ENCODE measurements around the gene PPP1R9B. TPM values are rescaled to one million over a fixed set of nuclear protein-coding genes. Genes with fewer than 3 reads are reported as not detected.

The PPP1R9B gene
- total and polyA plus RNA-seq, 4 experiments from 2014 or later, result 0.48 to 99.7 (median 49.9) TPM

DNA sequence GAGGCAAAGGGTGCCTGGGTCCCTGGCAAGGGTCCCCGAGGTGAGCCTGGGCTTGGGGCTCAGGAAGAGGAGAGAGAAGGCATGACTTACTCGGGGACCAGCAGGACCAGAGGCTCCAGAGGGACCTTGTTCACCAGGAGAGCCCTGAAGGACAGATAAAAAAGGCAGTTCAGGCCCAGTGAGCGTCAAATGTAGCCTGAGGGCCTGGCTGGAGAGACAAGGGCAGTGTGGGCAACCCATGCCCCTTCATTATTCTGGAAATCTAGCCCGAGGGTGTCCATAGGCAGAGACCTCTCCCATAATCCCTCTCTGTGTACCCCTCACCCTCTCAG, 36.9 kb upstream of the PPP1R9B start:
- Mint-ChIP-seq H3K27ac (no peak overlapping the region), H3K36me3 (no peaks in the 10 kb centered on the region), H3K4me1 (peaks cover 8 to 14% (median 11%) of the 10 kb centered on the region in 4 donors), H3K27me3 (no peaks in the 10 kb centered on the region), H3K9me3 (peaks cover 0 to 2% (median 0%) of the 10 kb centered on the region in 8 donors), H3K4me3 (no peak overlapping the region)
- Histone ChIP-seq H3K9me3 (ENCODE audit: control insufficient read depth in 1 of 2, low read length in 2 of 2) (no peaks in the 10 kb centered on the region), H3K27ac (ENCODE audit: low read depth, low read length) (no peak overlapping the region), H3K4me1 (ENCODE audit: insufficient read depth, low read length) (peaks cover 11% of the 10 kb centered on the region), H3K27me3 (ENCODE audit: insufficient read depth, low read length) (no peaks in the 10 kb centered on the region), H3K36me3 (ENCODE audit: insufficient read depth, low read length) (no peaks in the 10 kb centered on the region), H3K4me3 (ENCODE audit: low read length in 2 of 2) (no peak overlapping the region)
- CTCF ChIA-PET (ENCODE audit: partially characterized antibody), result no interaction called here
- no peak for DNase-seq
- intact Hi-C loops (cut with micrococcal nuclease), result no loop called here
- POLR2A ChIA-PET (ENCODE audit: partially characterized antibody), result no interaction called here

GRCh38 chr17:50186661-50187393, 36.4 kb upstream of the PPP1R9B start:
- H3K36me3 ChIP-seq (ENCODE audit: insufficient read depth, low read length), result no peaks in the 10 kb centered on the region
- H3K4me3 ChIP-seq (ENCODE audit: low read length in 2 of 2), result no peak overlapping the region
- H3K27ac ChIP-seq (ENCODE audit: low read depth, low read length), result no peak overlapping the region
- Mint-ChIP-seq H3K4me1 (peaks cover 8 to 18% (median 11%) of the 10 kb centered on the region in 4 donors), H3K9me3 (peaks cover 0 to 2% (median 0%) of the 10 kb centered on the region in 8 donors), H3K27ac (no peak overlapping the region), H3K4me3 (no peak overlapping the region), H3K36me3 (no peaks in the 10 kb centered on the region), H3K27me3 (no peaks in the 10 kb centered on the region)
- ChIA-PET CTCF (ENCODE audit: partially characterized antibody) (interaction anchor here (1.3 kb wide), 1 partner anchor 13 kb away, joined by 3 read pairs; no protein-coding TSS in a partner anchor), POLR2A (ENCODE audit: partially characterized antibody) (no interaction called here)
- peaks cover 11% of the 10 kb centered on the region for H3K4me1 ChIP-seq (ENCODE audit: insufficient read depth, low read length)
- intact Hi-C loops (cut with micrococcal nuclease), result no loop called here
- DNase-seq, result no peak
- no peaks in the 10 kb centered on the region for H3K9me3 ChIP-seq (ENCODE audit: control insufficient read depth in 1 of 2, low read length in 2 of 2)
- H3K27me3 ChIP-seq (ENCODE audit: insufficient read depth, low read length), result no peaks in the 10 kb centered on the region

GRCh38 chr17:50185631-50186471, 35.4 kb upstream of the PPP1R9B start:
- POLR2A ChIA-PET (ENCODE audit: partially characterized antibody), result no interaction called here
- Mint-ChIP-seq H3K4me3 (peak overlapping the region in 1 of 8 donors; percentile 17), H3K36me3 (no peaks in the 10 kb centered on the region), H3K27ac (no peak overlapping the region), H3K27me3 (no peaks in the 10 kb centered on the region), H3K4me1 (peaks cover 8 to 19% (median 12%) of the 10 kb centered on the region in 4 donors), H3K9me3 (peaks cover 0 to 2% (median 0%) of the 10 kb centered on the region in 8 donors)
- H3K9me3 ChIP-seq (ENCODE audit: control insufficient read depth in 1 of 2, low read length in 2 of 2), result no peaks in the 10 kb centered on the region
- no peak overlapping the region for H3K4me3 ChIP-seq (ENCODE audit: low read length in 2 of 2)
- intact Hi-C loops (cut with micrococcal nuclease), result no loop called here
- no peaks in the 10 kb centered on the region for H3K36me3 ChIP-seq (ENCODE audit: insufficient read depth, low read length)
- DNase-seq, result no peak
- H3K4me1 ChIP-seq (ENCODE audit: insufficient read depth, low read length), result peaks cover 11% of the 10 kb centered on the region
- H3K27ac ChIP-seq (ENCODE audit: low read depth, low read length), result no peak overlapping the region
- CTCF ChIA-PET (ENCODE audit: partially characterized antibody), result interaction anchor here (1.3 kb wide), 1 partner anchor 14 kb away, joined by 3 read pairs; no protein-coding TSS in a partner anchor
- H3K27me3 ChIP-seq (ENCODE audit: insufficient read depth, low read length), result no peaks in the 10 kb centered on the region

DNA sequence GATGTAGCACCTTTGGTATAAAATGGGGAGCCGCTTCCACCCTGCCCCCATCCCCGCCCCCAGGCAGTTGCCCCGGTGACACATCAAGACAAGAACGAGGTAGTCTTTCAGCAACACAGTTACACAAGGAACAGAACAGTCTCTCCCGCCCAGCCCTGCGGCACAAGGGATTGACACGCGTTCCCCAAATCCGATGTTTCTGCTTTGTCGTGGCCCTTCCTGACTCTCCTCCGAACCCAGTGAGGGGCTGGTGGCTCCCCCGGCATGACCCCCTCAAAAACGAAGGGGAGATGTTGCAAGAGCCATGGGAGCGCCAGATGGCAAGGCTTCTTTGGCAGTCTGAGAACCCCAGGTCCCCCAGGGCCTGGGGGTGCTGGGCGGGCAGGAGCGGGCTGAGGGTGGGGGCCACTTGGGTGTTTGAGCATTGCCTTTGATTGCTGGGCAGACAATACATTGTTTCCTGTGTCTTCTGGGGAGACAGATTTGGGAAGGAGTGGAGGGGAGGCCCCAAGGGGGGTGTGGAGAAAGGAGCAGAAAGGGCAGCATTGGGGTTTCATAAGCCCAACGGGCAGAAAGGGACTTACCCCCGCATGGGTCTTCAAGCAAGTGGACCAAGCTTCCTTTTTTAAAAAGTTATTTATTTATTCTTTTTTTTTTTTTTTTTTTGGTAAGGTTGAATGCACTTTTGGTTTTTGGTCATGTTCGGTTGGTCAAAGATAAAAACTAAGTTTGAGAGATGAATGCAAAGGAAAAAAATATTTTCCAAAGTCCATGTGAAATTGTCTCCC, 34.3 kb upstream of the PPP1R9B start:
- DNase-seq, result no peak
- Histone ChIP-seq H3K4me1 (ENCODE audit: insufficient read depth, low read length) (peaks cover 11% of the 10 kb centered on the region), H3K27ac (ENCODE audit: low read depth, low read length) (no peak overlapping the region), H3K9me3 (ENCODE audit: control insufficient read depth in 1 of 2, low read length in 2 of 2) (no peaks in the 10 kb centered on the region), H3K36me3 (ENCODE audit: insufficient read depth, low read length) (no peaks in the 10 kb centered on the region), H3K4me3 (ENCODE audit: low read length in 2 of 2) (no peak overlapping the region), H3K27me3 (ENCODE audit: insufficient read depth, low read length) (no peaks in the 10 kb centered on the region)
- intact Hi-C loops (cut with micrococcal nuclease), result no loop called here
- H3K9me3 Mint-ChIP-seq, result peaks cover 0 to 2% (median 0%) of the 10 kb centered on the region in 8 donors
- peak overlapping the region in 4 of 7 donors; percentile 25 to 68 (median 45) for H3K27ac Mint-ChIP-seq
- peak overlapping the region in 1 of 8 donors; percentile 39 for H3K4me3 Mint-ChIP-seq
- POLR2A ChIA-PET (ENCODE audit: partially characterized antibody), result no interaction called here
- H3K27me3 Mint-ChIP-seq, result no peaks in the 10 kb centered on the region
- peaks cover 8 to 19% (median 12%) of the 10 kb centered on the region in 4 donors for H3K4me1 Mint-ChIP-seq
- CTCF ChIA-PET (ENCODE audit: partially characterized antibody), result no interaction called here
- no peaks in the 10 kb centered on the region for H3K36me3 Mint-ChIP-seq

GRCh38 chr17:50184064-50184463, 33.6 kb upstream of the PPP1R9B start:
- H3K4me1 ChIP-seq (ENCODE audit: insufficient read depth, low read length), result peaks cover 11% of the 10 kb centered on the region
- intact Hi-C loops (cut with micrococcal nuclease), result no loop called here
- CTCF ChIA-PET (ENCODE audit: partially characterized antibody), result no interaction called here
- H3K9me3 ChIP-seq (ENCODE audit: control insufficient read depth in 1 of 2, low read length in 2 of 2), result no peaks in the 10 kb centered on the region
- peaks cover 8 to 19% (median 12%) of the 10 kb centered on the region in 4 donors for H3K4me1 Mint-ChIP-seq
- H3K27ac Mint-ChIP-seq, result peak overlapping the region in 6 of 7 donors; percentile 47 to 94 (median 80)
- no peak overlapping the region for H3K27ac ChIP-seq (ENCODE audit: low read depth, low read length)
- H3K36me3 Mint-ChIP-seq, result no peaks in the 10 kb centered on the region
- no peaks in the 10 kb centered on the region for H3K27me3 ChIP-seq (ENCODE audit: insufficient read depth, low read length)
- H3K27me3 Mint-ChIP-seq, result no peaks in the 10 kb centered on the region
- H3K4me3 Mint-ChIP-seq, result peak overlapping the region; percentile 23 to 87 (median 73)
- H3K36me3 ChIP-seq (ENCODE audit: insufficient read depth, low read length), result no peaks in the 10 kb centered on the region
- H3K9me3 Mint-ChIP-seq, result peaks cover 0 to 2% (median 0%) of the 10 kb centered on the region in 8 donors
- peak overlapping the region in 1 of 2 donors; percentile 19 for H3K4me3 ChIP-seq (ENCODE audit: low read length in 2 of 2)
- DNase-seq, result peak in 1 of 5 donors; percentile 7
- POLR2A ChIA-PET (ENCODE audit: partially characterized antibody), result no interaction called here

DNA sequence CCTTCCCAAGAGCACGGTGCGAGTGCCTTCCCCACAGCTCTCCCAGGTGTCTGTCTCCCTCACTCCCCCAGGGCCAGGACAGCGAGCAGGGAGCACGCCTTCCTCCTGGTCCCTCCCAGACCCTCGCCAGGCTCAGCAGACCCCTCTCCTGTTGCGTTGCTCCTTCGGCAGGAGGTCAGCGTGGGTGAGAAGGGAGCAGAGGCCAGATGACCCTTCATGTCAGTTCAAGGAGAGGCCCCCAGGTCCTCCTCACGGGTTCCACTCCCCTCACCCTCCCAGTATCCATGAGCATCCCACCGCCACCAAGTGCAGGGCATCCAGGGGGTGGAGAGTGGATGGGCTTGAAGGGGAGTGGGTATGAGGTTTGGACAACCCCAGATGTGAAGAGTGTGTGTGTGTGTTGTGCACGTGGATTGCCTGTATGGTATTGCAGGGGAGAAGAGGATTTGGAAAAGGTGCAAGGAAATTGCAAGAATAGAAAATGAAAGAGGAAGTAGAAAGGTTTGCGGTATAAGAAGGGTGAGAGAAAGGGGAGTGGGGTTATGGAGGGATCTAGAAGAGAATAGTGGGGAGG, 33.0 kb upstream of the PPP1R9B start:
- CTCF ChIA-PET (ENCODE audit: partially characterized antibody), result no interaction called here
- Histone ChIP-seq H3K36me3 (ENCODE audit: insufficient read depth, low read length) (no peaks in the 10 kb centered on the region), H3K27me3 (ENCODE audit: insufficient read depth, low read length) (no peaks in the 10 kb centered on the region), H3K4me1 (ENCODE audit: insufficient read depth, low read length) (peaks cover 11% of the 10 kb centered on the region), H3K27ac (ENCODE audit: low read depth, low read length) (no peak overlapping the region), H3K4me3 (ENCODE audit: low read length in 2 of 2) (peak overlapping the region in 1 of 2 donors; percentile 19), H3K9me3 (ENCODE audit: control insufficient read depth in 1 of 2, low read length in 2 of 2) (no peaks in the 10 kb centered on the region)
- H3K4me3 Mint-ChIP-seq, result peak overlapping the region; percentile 23 to 87 (median 73)
- intact Hi-C loops (cut with micrococcal nuclease), result no loop called here
- POLR2A ChIA-PET (ENCODE audit: partially characterized antibody), result no interaction called here
- peak in 1 of 5 donors; percentile 17 for DNase-seq
- H3K4me1 Mint-ChIP-seq, result peaks cover 9 to 24% (median 14%) of the 10 kb centered on the region in 4 donors
- peaks cover 0 to 2% (median 0%) of the 10 kb centered on the region in 8 donors for H3K9me3 Mint-ChIP-seq
- H3K36me3 Mint-ChIP-seq, result no peaks in the 10 kb centered on the region
- peak overlapping the region in 6 of 7 donors; percentile 9 to 94 (median 80) for H3K27ac Mint-ChIP-seq
- no peaks in the 10 kb centered on the region for H3K27me3 Mint-ChIP-seq

All from CD4-positive, alpha-beta memory T cell (primary cell).